ENCODE results near the gene WIPF3. TPM values are rescaled to one million over a fixed set of nuclear protein-coding genes. Genes with fewer than 3 reads are reported as not detected.

WIPF3 gene
- total RNA-seq, 2 donors from 2014 or later = 5.2 to 7.2 TPM

DNA sequence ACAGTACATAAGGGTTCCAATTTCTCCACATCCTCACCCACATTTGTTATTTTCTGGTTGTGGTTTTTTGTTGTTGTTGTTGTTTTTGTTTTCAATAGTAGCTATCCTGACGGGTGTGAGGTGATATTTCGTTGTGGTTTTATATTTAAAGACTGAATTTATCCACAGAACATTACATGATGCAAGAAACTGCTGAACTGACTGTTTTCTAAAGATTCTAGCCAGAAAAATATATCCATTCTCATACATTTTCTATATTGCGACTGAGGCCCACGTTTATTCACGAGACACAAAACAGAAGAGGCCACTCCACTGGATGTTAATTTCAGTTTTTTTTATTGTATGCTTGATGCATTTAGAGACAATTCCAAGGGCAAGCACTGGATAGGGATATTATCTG is 113.5 kb downstream of the WIPF3 start:
- Mint-ChIP-seq H3K27me3 (ENCODE audit: insufficient read depth) (no peaks in the 10 kb centered on the region), H3K4me1 (no peaks in the 10 kb centered on the region), H3K36me3 (ENCODE audit: low read depth) (peaks cover 54% of the 10 kb centered on the region), H3K9me3 (no peaks in the 10 kb centered on the region), H3K4me3 (no peak overlapping the region), H3K27ac (no peak overlapping the region)
- Histone ChIP-seq H3K9ac (ENCODE audit: extremely low read depth, low read length, poor library complexity, severe bottlenecking) (no peak overlapping the region), H3K36me3 (ENCODE audit: control insufficient read depth, insufficient read depth, low read length) (peaks cover 58% of the 10 kb centered on the region), H3K27me3 (ENCODE audit: control insufficient read depth, insufficient read depth, low read length, poor library complexity, severe bottlenecking) (no peaks in the 10 kb centered on the region), H3K27ac (ENCODE audit: low read depth, low read length) (no peak overlapping the region), H3K9me3 (ENCODE audit: control insufficient read depth, low read length) (no peaks in the 10 kb centered on the region), H3K4me1 (ENCODE audit: control insufficient read depth, insufficient read depth, low read length) (no peaks in the 10 kb centered on the region), H3K4me3 (ENCODE audit: low read length) (no peak overlapping the region)
- 94 to 100% methylated on average over 1 to 5 of the region's 5 CpGs for WGBS, 2 experiments (ENCODE audit: insufficient coverage in 1 of 2, insufficient read length in 1 of 2)
- TF ChIP-seq, protein P1, sequence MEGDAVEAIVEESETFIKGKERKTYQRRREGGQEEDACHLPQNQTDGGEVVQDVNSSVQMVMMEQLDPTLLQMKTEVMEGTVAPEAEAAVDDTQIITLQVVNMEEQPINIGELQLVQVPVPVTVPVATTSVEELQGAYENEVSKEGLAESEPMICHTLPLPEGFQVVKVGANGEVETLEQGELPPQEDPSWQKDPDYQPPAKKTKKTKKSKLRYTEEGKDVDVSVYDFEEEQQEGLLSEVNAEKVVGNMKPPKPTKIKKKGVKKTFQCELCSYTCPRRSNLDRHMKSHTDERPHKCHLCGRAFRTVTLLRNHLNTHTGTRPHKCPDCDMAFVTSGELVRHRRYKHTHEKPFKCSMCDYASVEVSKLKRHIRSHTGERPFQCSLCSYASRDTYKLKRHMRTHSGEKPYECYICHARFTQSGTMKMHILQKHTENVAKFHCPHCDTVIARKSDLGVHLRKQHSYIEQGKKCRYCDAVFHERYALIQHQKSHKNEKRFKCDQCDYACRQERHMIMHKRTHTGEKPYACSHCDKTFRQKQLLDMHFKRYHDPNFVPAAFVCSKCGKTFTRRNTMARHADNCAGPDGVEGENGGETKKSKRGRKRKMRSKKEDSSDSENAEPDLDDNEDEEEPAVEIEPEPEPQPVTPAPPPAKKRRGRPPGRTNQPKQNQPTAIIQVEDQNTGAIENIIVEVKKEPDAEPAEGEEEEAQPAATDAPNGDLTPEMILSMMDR (conservative IDR thresholded peaks at IDR 0.05) = no peak
- no peak for DNase-seq

DNA sequence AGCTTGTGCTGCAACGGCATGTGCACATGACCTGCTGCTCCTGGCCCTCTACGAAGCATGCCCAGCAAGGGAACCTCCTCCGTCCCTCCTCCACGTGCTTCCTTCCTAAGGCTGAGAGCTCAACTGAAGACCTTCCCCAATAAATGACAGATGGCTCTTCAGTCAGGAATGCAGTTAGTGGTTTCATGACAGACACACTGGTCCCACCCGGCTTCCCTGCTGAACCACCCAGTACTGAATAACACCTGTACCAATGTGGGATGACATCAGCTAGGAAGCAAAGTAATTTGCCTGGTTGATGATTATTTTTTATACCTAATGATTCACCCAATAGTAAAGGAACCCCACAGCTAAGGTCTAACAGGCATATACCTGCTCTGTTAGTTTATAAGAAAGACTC is 114.2 kb downstream of the WIPF3 start:
- TF ChIP-seq, protein P1 (conservative IDR thresholded peaks at IDR 0.05) = no peak
- 67 to 88% methylated on average over 3 to 5 of the region's 5 CpGs for WGBS, 2 experiments (ENCODE audit: insufficient coverage in 1 of 2, insufficient read length in 1 of 2)

DNA sequence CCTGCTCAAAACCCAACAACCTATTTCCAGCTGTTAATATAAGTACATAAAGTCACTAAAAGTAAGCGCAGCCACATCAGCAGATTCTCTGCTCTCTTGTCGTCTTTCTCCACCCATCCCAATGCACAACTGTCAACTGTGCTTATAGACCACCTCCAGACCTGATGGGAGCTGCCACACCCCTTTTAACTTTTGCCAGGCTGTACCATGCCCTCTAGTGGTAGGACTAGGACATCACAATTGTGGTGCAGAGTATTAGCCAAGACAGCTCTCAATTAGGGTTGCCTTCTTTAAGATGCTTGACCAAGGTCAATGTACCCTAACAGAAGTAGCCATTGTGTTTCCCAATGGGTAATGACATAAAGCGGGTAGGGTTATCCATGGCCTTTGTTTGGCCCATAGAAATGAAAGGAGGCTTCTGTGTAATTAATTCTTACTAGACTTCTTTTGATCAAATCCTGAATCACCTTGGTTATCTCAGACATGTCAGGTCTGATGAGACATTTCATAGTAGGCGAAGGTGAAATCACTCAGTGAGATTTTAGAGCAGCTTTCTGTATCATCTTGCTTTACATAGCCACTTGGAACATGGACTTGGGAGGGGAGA is 115.2 kb downstream of the WIPF3 start:
- Histone ChIP-seq H3K27ac (ENCODE audit: low read depth, low read length) (no peak overlapping the region), H3K4me3 (ENCODE audit: low read length) (no peak overlapping the region), H3K9me3 (ENCODE audit: control insufficient read depth, low read length) (no peaks in the 10 kb centered on the region), H3K36me3 (ENCODE audit: control insufficient read depth, insufficient read depth, low read length) (peaks cover 68% of the 10 kb centered on the region), H3K9ac (ENCODE audit: extremely low read depth, low read length, poor library complexity, severe bottlenecking) (no peak overlapping the region), H3K4me1 (ENCODE audit: control insufficient read depth, insufficient read depth, low read length) (no peaks in the 10 kb centered on the region), H3K27me3 (ENCODE audit: control insufficient read depth, insufficient read depth, low read length, poor library complexity, severe bottlenecking) (no peaks in the 10 kb centered on the region)
- peaks cover 61% of the 10 kb centered on the region for H3K36me3 Mint-ChIP-seq (ENCODE audit: low read depth)
- TF ChIP-seq, protein P1 (conservative IDR thresholded peaks at IDR 0.05) = peak; percentile 93
- H3K27me3 Mint-ChIP-seq (ENCODE audit: insufficient read depth) = no peaks in the 10 kb centered on the region
- H3K27ac Mint-ChIP-seq = no peak overlapping the region
- 65 to 67% methylated on average over 2 to 4 of the region's 4 CpGs for WGBS, 2 experiments (ENCODE audit: insufficient coverage in 1 of 2, insufficient read length in 1 of 2)
- no peak overlapping the region for H3K4me3 Mint-ChIP-seq
- DNase-seq = peak; percentile 87
- no peaks in the 10 kb centered on the region for H3K4me1 Mint-ChIP-seq
- H3K9me3 Mint-ChIP-seq = no peaks in the 10 kb centered on the region

More for the DNA sequence above, 114.2 kb downstream of the WIPF3 start:
- Histone ChIP-seq H3K9me3 (ENCODE audit: control insufficient read depth, low read length) (no peaks in the 10 kb centered on the region), H3K4me1 (ENCODE audit: control insufficient read depth, insufficient read depth, low read length) (no peaks in the 10 kb centered on the region), H3K27ac (ENCODE audit: low read depth, low read length) (no peak overlapping the region), H3K4me3 (ENCODE audit: low read length) (no peak overlapping the region), H3K27me3 (ENCODE audit: control insufficient read depth, insufficient read depth, low read length, poor library complexity, severe bottlenecking) (no peaks in the 10 kb centered on the region), H3K9ac (ENCODE audit: extremely low read depth, low read length, poor library complexity, severe bottlenecking) (no peak overlapping the region), H3K36me3 (ENCODE audit: control insufficient read depth, insufficient read depth, low read length) (peaks cover 64% of the 10 kb centered on the region)
- no peak for DNase-seq
- Mint-ChIP-seq H3K4me3 (no peak overlapping the region), H3K27me3 (ENCODE audit: insufficient read depth) (no peaks in the 10 kb centered on the region), H3K36me3 (ENCODE audit: low read depth) (peaks cover 58% of the 10 kb centered on the region), H3K27ac (no peak overlapping the region), H3K4me1 (no peaks in the 10 kb centered on the region), H3K9me3 (no peaks in the 10 kb centered on the region)

Data from endodermal cell (in vitro differentiated cells).